Neural progenitor cell (in vitro differentiated cells): ENCODE measurements around the gene C1orf21.

ENCODE experiments used
- CTCF ChIP-seq: fragments of 200-600 bp; sonication (generic); IDR thresholded peaks from 2 replicates; pipeline ENCODE4 v1.5.1; 2017; ENCODE audit warnings: antibody characterized with exemption, mild to moderate bottlenecking
- EZH2 ChIP-seq: fragments of 200-600 bp; sonication (generic); IDR thresholded peaks from 2 replicates; pipeline ENCODE4 v1.6.1; 2017; ENCODE audit warnings: antibody characterized with exemption, mild to moderate bottlenecking, moderate library complexity
- EZH2phosphoT487 ChIP-seq: fragments of 200-600 bp; sonication (generic); IDR thresholded peaks from 2 replicates; pipeline ENCODE4 v1.6.1; 2017; ENCODE audit warnings: antibody characterized with exemption

GRCh38 chr1:184646178-184646701 is 259.4 kb downstream of the C1orf21 start:
- TF ChIP-seq CTCF: no peak
- no peak for TF ChIP-seq EZH2
- TF ChIP-seq EZH2phosphoT487: no peak
